Activated T-cell treated with anti-CD3 and anti-CD28 coated beads, Interleukin-2, amount 50 U/mL, for 24 hours (primary cell): ENCODE measurements around the gene ZNRF2.
A peak's percentile ranks its signal among the peaks of the same experiment; 100 is the strongest.

Experiments
- DNase-seq: peaks from one replicate; pipeline ENCODE4 v3.0.0-alpha.2; 2020
- H3K27ac Mint-ChIP-seq: 2 replicates; pipeline ENCODE4 v1.8.0; 2020; ENCODE audit warnings: mild to moderate bottlenecking, mixed read lengths
- H3K27me3 Mint-ChIP-seq: 2 replicates; pipeline ENCODE4 v1.8.0; 2020; ENCODE audit warnings: mixed read lengths
- H3K36me3 Mint-ChIP-seq: 2 replicates; pipeline ENCODE4 v1.8.0; 2020; ENCODE audit warnings: low read depth, mixed read lengths
- H3K4me1 Mint-ChIP-seq: 2 replicates; pipeline ENCODE4 v1.8.0; 2020; ENCODE audit warnings: low read depth, mixed read lengths
- H3K4me3 Mint-ChIP-seq: 2 replicates; pipeline ENCODE4 v1.8.0; 2020; ENCODE audit warnings: mild to moderate bottlenecking, moderate library complexity, mixed read lengths
- H3K9me3 Mint-ChIP-seq: 2 replicates; pipeline ENCODE4 v1.8.0; 2020; ENCODE audit warnings: mixed read lengths

Gene ZNRF2

DNA sequence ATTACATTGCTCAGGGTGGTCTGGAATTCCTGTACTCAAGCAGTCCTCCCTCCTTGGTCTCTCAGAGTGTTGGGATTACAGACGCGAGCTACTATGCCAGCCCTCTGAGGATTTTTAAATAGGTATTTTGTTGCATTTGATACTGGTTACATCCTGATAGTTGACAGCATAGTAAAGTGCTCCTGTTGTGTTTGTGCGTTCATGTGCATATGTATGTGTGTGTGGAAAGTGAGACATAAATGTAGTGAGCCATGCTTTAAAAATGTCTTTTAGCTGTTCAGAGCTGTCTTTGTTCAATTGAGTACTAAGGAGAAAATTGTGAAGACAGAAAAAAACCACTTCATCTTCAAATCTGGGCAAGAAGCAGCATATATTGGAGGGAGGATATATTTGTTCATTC is 27.8 kb downstream of the ZNRF2 start:
- Mint-ChIP-seq H3K4me3 (no peak overlapping the region), H3K4me1 (peaks cover 66% of the 10 kb centered on the region), H3K36me3 (no peaks in the 10 kb centered on the region), H3K27me3 (no peaks in the 10 kb centered on the region), H3K9me3 (no peaks in the 10 kb centered on the region), H3K27ac (no peak overlapping the region)
- no peak for DNase-seq

- Mint-ChIP-seq H3K27me3 (no peaks in the 10 kb centered on the region), H3K27ac (no peak overlapping the region), H3K4me3 (no peak overlapping the region), H3K36me3 (no peaks in the 10 kb centered on the region), H3K9me3 (no peaks in the 10 kb centered on the region), H3K4me1 (peaks cover 66% of the 10 kb centered on the region)
- no peak for DNase-seq
These were observed 29.0 kb downstream of the ZNRF2 start for GRCh38 chr7:30313348-30313747.

GRCh38 chr7:30313793-30314192 is 29.4 kb downstream of the ZNRF2 start:
- H3K4me3 Mint-ChIP-seq = no peak overlapping the region
- H3K27me3 Mint-ChIP-seq = no peaks in the 10 kb centered on the region
- no peak overlapping the region for H3K27ac Mint-ChIP-seq
- H3K4me1 Mint-ChIP-seq = peaks cover 69% of the 10 kb centered on the region
- no peaks in the 10 kb centered on the region for H3K9me3 Mint-ChIP-seq
- DNase-seq = no peak
- no peaks in the 10 kb centered on the region for H3K36me3 Mint-ChIP-seq

DNA sequence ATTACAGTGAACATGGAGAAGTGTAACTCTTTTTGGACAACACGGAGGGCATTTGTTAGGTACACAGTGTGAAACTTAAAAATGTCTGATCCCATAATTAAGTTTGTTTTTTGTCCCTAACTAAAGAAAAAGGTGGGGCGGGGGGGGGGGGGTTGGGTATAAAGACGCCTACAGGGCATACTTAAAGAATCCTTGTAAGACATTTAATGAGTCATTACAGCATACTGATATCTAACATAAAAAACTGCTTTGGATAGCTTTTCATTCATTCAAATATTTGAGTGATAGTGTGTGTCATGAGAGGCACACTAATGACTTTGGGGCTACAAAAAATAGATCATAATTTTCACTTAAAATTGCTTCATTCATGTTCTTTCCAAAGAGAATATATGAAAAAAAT is 31.2 kb downstream of the ZNRF2 start:
- Mint-ChIP-seq H3K27ac (no peak overlapping the region), H3K4me3 (no peak overlapping the region), H3K4me1 (peaks cover 71% of the 10 kb centered on the region), H3K9me3 (no peaks in the 10 kb centered on the region), H3K36me3 (no peaks in the 10 kb centered on the region), H3K27me3 (no peaks in the 10 kb centered on the region)
- DNase-seq = no peak

- H3K27me3 Mint-ChIP-seq = no peaks in the 10 kb centered on the region
- peak overlapping the region; percentile 19 for H3K4me3 Mint-ChIP-seq
- H3K4me1 Mint-ChIP-seq = peaks cover 76% of the 10 kb centered on the region
- peaks cover 8% of the 10 kb centered on the region for H3K36me3 Mint-ChIP-seq
- no peaks in the 10 kb centered on the region for H3K9me3 Mint-ChIP-seq
- DNase-seq = no peak
- peak overlapping the region; percentile 44 for H3K27ac Mint-ChIP-seq
These were observed 36.0 kb downstream of the ZNRF2 start for GRCh38 chr7:30320392-30320791.

- H3K4me1 Mint-ChIP-seq = peaks cover 80% of the 10 kb centered on the region
- peaks cover 11% of the 10 kb centered on the region for H3K36me3 Mint-ChIP-seq
- H3K27ac Mint-ChIP-seq = peak overlapping the region; percentile 95
- H3K27me3 Mint-ChIP-seq = no peaks in the 10 kb centered on the region
- DNase-seq = no peak
- peak overlapping the region; percentile 78 for H3K4me3 Mint-ChIP-seq
- H3K9me3 Mint-ChIP-seq = no peaks in the 10 kb centered on the region
These were observed 36.9 kb downstream of the ZNRF2 start for GRCh38 chr7:30321089-30321881.

GRCh38 chr7:30321882-30322192 is 37.4 kb downstream of the ZNRF2 start:
- peaks cover 17% of the 10 kb centered on the region for H3K36me3 Mint-ChIP-seq
- peak overlapping the region; percentile 95 for H3K27ac Mint-ChIP-seq
- H3K27me3 Mint-ChIP-seq = no peaks in the 10 kb centered on the region
- peaks cover 81% of the 10 kb centered on the region for H3K4me1 Mint-ChIP-seq
- H3K4me3 Mint-ChIP-seq = peak overlapping the region; percentile 78
- no peaks in the 10 kb centered on the region for H3K9me3 Mint-ChIP-seq
- DNase-seq = no peak

GRCh38 chr7:30322271-30323005 is 38.0 kb downstream of the ZNRF2 start:
- Mint-ChIP-seq H3K9me3 (no peaks in the 10 kb centered on the region), H3K4me1 (peaks cover 79% of the 10 kb centered on the region), H3K4me3 (peak overlapping the region; percentile 78), H3K27me3 (no peaks in the 10 kb centered on the region), H3K27ac (peak overlapping the region; percentile 95), H3K36me3 (peaks cover 20% of the 10 kb centered on the region)
- no peak for DNase-seq

- Mint-ChIP-seq H3K4me3 (peak overlapping the region; percentile 78), H3K4me1 (peaks cover 76% of the 10 kb centered on the region), H3K36me3 (peaks cover 20% of the 10 kb centered on the region)
These were observed 38.6 kb downstream of the ZNRF2 start for GRCh38 chr7:30323006-30323355.

GRCh38 chr7:30327813-30328212 is 43.4 kb downstream of the ZNRF2 start:
- no peak for DNase-seq
- H3K27ac Mint-ChIP-seq = no peak overlapping the region
- no peaks in the 10 kb centered on the region for H3K27me3 Mint-ChIP-seq
- H3K9me3 Mint-ChIP-seq = peaks cover 6% of the 10 kb centered on the region
- H3K4me1 Mint-ChIP-seq = peaks cover 79% of the 10 kb centered on the region
- no peak overlapping the region for H3K4me3 Mint-ChIP-seq
- peaks cover 20% of the 10 kb centered on the region for H3K36me3 Mint-ChIP-seq

More at GRCh38 chr7:30323006-30323355, 38.6 kb downstream of the ZNRF2 start:
- no peaks in the 10 kb centered on the region for H3K9me3 Mint-ChIP-seq
- no peaks in the 10 kb centered on the region for H3K27me3 Mint-ChIP-seq
- peak overlapping the region; percentile 95 for H3K27ac Mint-ChIP-seq
- DNase-seq = no peak

DNA sequence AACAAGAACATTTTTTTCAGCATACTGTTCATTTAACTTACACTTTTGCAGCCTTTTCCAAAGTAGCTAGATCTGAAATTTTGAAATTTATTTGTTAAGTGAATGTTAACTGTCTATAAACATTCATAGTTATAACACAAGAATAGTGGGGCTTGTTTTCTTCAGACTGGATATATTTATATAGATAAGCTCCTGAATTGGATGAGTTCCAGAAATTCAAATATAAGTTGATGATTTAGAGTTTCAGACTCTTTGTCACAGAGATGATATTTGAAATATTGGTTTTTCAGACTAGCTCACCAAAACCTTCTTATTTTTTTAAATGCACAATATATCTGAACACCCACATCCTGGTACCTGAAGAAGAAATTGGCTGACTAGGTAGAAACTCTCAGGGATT is 44.0 kb downstream of the ZNRF2 start:
- H3K9me3 Mint-ChIP-seq = peaks cover 7% of the 10 kb centered on the region
- H3K4me1 Mint-ChIP-seq = peaks cover 74% of the 10 kb centered on the region
- H3K4me3 Mint-ChIP-seq = no peak overlapping the region
- peaks cover 20% of the 10 kb centered on the region for H3K36me3 Mint-ChIP-seq
- no peaks in the 10 kb centered on the region for H3K27me3 Mint-ChIP-seq
- no peak overlapping the region for H3K27ac Mint-ChIP-seq
- no peak for DNase-seq

DNA sequence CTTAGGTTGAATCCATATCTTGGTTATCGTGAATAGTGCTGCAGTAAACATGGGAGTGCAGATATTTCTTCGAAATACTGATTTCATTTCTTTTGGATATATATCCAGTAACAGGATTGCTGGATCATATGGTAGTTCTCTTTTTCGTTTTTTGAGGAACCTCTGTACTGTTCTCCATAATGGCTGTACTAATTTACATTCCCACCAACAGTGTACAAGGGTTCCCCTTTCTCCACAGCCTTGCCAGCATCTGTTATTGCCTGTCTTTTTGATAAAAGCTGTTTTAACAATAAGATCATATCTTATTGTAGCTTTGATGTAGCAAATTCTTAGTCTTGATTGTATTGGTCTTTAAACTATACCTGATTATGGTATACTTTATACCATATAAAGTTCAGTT is 45.3 kb downstream of the ZNRF2 start:
- H3K9me3 Mint-ChIP-seq = peaks cover 7% of the 10 kb centered on the region
- peaks cover 15% of the 10 kb centered on the region for H3K36me3 Mint-ChIP-seq
- no peak overlapping the region for H3K4me3 Mint-ChIP-seq
- no peaks in the 10 kb centered on the region for H3K27me3 Mint-ChIP-seq
- DNase-seq = no peak
- H3K27ac Mint-ChIP-seq = no peak overlapping the region
- H3K4me1 Mint-ChIP-seq = peaks cover 77% of the 10 kb centered on the region

DNA sequence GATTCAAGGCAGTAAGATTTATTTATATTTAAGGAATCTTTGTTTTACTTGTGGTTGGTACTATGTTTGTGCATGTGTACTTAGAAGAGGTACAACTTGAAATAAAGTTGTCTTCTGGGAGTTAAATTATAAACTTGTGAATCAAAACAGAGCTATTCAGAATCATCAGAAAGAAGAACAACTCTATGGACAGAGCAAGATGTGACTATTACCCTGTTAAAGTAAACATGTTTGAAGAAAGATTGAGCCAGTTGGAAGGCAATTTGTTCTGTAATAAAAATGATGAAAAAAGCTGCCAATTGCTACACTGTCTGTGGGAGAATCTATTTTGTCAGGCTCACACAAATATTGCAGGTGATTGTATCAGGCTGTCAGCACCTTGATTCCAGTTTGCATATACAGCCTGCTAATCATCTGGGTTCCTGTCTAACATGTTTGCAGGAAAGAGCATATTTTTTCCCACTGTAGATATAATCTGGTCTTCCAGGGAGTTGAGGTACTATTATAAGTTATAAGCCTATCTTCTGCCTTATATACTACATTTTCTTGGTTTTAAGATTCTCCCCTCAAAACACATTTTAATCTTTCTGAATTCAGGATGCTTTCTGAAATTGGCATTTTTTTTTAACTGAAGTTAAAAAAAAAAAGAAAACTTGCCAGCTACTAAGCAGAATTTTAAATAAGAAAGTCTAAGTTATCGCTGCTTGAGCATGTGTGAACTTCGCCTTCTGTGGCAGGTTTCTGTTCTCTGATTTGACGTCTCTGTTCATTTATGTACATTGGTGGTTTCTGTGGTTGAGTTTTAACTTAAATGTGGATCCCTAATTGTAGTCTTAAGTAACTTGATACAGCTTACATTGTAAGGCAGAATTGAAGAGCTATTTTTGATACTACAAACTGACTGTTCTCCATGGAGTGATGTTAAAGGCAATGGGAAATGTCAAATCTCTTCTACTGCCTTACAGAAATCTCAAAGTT is 46.0 kb downstream of the ZNRF2 start:
- peak overlapping the region; percentile 44 for H3K4me3 Mint-ChIP-seq
- no peak for DNase-seq

GRCh38 chr7:30331338-30331737 is 46.9 kb downstream of the ZNRF2 start:
- Mint-ChIP-seq H3K4me3 (no peak overlapping the region), H3K36me3 (peaks cover 8% of the 10 kb centered on the region), H3K27me3 (no peaks in the 10 kb centered on the region), H3K27ac (no peak overlapping the region), H3K4me1 (peaks cover 73% of the 10 kb centered on the region), H3K9me3 (peaks cover 7% of the 10 kb centered on the region)
- no peak for DNase-seq

More for the DNA sequence above, 46.0 kb downstream of the ZNRF2 start:
- Mint-ChIP-seq H3K4me1 (peaks cover 71% of the 10 kb centered on the region), H3K36me3 (peaks cover 12% of the 10 kb centered on the region), H3K27ac (peak overlapping the region; percentile 53), H3K9me3 (peaks cover 7% of the 10 kb centered on the region), H3K27me3 (no peaks in the 10 kb centered on the region)
